Measurements from ENCODE around the gene SPRING1.

The SPRING1 gene

GRCh38 chr12:116708826-116709756 is 28.8 kb downstream of the SPRING1 start:
- DNase-seq (ENCODE audit: low spot score), result peak; percentile 53

GRCh38 chr12:116707751-116708150 is 30.1 kb downstream of the SPRING1 start:
- no peak for DNase-seq (ENCODE audit: low spot score)

DNA sequence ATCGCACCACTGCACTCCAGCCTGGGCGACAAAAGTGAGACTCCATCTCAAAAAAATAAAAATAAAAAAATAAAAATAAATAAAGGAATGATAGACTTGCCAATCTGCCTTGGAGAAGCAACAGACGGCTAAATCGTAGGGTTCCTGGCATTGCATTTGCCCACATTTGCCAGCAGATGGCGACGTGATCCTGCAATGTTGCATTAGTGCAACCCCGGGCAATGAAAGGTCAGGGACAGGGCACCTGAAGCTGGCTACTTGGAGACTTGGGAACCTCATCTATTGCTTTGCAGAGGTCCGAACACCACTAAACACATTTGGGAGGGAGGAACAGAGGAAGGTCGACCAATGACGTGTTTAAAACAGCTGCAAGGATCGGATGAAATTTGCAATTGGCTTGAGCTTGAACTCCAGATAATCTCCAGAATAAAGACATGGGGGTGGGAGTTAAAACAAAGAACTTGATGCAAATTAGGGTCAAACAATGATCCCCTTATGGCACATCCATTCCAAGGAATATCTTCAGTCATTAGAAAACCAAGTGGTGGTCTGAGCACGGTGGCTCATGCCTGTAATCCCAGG is 34.6 kb downstream of the SPRING1 start:
- peak; percentile 78 for DNase-seq (ENCODE audit: low spot score)

GRCh38 chr12:116701432-116701831 is 36.4 kb downstream of the SPRING1 start:
- DNase-seq (ENCODE audit: low spot score), result no peak

GRCh38 chr12:116700066-116700465 is 37.8 kb downstream of the SPRING1 start:
- DNase-seq (ENCODE audit: low spot score), result no peak

- no peak for DNase-seq (ENCODE audit: low spot score)
Observed at GRCh38 chr12:116698554-116699075, 39.3 kb downstream of the SPRING1 start.

DNA sequence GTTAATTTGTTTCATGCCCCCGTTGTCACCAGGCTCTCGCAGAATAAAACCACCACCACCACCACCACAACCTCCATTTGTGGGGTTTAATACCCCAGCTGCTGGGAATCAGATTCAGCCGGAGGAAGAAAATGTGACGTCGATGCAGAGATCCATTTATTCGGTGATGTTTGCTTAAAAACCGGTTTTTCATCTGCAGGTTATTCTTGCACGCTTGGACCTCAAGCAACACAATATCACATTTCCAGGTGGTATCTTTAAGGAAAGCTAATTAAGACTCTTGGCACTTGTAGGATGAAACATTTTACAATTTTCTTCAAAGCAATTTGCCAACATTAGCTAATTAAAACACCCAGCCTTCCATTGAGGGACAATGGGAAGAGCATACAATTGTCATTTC is 39.8 kb downstream of the SPRING1 start:
- no peak for DNase-seq (ENCODE audit: low spot score)

- DNase-seq (ENCODE audit: low spot score), result no peak
Observed at GRCh38 chr12:116697716-116698115, 40.2 kb downstream of the SPRING1 start.

- no peak for DNase-seq (ENCODE audit: low spot score)
Observed at GRCh38 chr12:116697305-116697704, 40.6 kb downstream of the SPRING1 start.

GRCh38 chr12:116695464-116695725 is 42.5 kb downstream of the SPRING1 start:
- no peak for DNase-seq (ENCODE audit: low spot score)

GRCh38 chr12:116694653-116695463 is 43.0 kb downstream of the SPRING1 start:
- no peak for DNase-seq (ENCODE audit: low spot score)

DNA sequence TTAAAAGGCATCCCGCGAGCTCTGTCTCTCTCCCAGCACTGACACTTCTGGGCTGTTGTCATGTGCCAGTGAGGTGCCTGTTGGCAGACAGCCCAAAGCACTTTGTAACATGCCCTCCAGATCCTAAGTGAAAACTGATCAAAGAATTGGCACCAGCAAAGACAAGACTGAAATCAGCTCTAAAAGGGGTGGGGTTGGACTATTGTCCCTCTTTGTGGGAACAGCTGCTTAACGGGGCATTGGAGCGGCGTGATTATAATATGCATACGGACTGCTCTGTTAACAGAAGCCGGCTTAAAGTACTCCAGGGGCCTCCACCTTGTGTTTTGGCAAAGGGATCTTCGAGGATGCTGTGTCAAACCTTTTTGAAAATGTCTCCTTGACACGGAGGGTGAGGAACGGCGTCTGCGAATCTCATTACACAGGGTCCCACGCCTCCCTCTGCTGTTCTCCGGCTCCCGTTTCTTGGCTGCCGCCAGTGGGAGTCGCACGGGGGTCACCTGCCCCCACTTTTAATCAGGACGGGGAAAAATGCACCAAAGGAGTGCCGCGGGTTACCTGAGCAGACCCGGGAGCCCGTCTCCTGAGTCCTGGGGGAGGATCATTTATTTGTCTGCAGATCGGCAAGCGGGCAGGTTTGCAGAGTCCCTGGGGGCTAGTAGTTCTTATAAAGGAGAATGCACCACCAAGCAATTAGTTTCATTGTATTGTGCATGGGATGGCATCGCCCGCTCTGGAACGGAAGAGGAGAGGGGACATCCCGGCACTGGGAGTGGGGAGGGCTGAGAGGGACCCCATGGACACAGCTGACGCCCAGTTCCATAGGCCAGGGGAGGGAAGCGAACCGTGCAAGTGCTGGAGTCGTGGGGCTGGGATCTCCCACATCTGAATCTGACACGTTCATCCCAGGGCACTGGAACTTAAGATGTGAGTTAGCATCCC is 44.3 kb downstream of the SPRING1 start:
- no peak for DNase-seq (ENCODE audit: low spot score)

DNA sequence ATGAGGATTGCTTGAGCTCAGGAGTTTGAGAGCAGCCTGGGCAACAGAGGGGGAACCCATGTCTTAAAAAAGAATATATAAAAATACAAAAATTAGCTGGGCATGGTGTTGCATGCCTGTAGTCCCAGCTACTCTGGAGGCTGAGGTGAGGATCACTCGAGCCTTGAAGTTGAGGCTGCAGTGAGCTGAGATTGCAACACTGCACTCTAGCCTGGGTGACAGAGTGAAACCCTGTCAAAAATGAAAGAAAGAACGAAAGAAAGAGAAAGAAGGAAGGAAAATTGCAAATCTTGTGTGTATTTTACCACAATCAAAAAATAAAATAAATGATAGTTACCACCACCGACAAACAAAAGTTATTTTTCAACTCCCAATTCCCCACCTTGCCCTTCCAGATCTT is 45.3 kb downstream of the SPRING1 start:
- no peak for DNase-seq (ENCODE audit: low spot score)

- no peak for DNase-seq (ENCODE audit: low spot score)
Observed at GRCh38 chr12:116691636-116692035, 46.2 kb downstream of the SPRING1 start.

GRCh38 chr12:116691205-116691604 is 46.7 kb downstream of the SPRING1 start:
- no peak for DNase-seq (ENCODE audit: low spot score)

- DNase-seq (ENCODE audit: low spot score), result no peak
Observed at GRCh38 chr12:116689979-116690744, 47.7 kb downstream of the SPRING1 start.

- no peak for DNase-seq (ENCODE audit: low spot score)
Observed at GRCh38 chr12:116689521-116689920, 48.3 kb downstream of the SPRING1 start.
